ENCODE results near the gene NF1.

GRCh38 chr17:31309556-31309955, 214.8 kb downstream of the NF1 start:
- TF ChIP-seq CTCF (IDR thresholded peaks at IDR 0.05): no peak
- no peak for TF ChIP-seq POLR2A (IDR thresholded peaks at IDR 0.05; ENCODE audit: low read depth)
- TF ChIP-seq POLR2AphosphoS5 (IDR thresholded peaks at IDR 0.05): no peak
- TF ChIP-seq EP300 (IDR thresholded peaks at IDR 0.05): no peak
